Testis (tissue), 3 donors: Measurements from ENCODE around the gene GIPC2. TPM values are rescaled to one million over a fixed set of nuclear protein-coding genes. Genes with fewer than 3 reads are reported as not detected.

Source experiments
- DNase-seq: peaks from one replicate; pipeline ENCODE4 v3.0.0-alpha.2; 2019
- H3K27ac ChIP-seq, 2 donors: fragments of 200-600 bp; sonication (generic); one replicate each; pipeline ENCODE4 v1.5.1; 2019
- H3K27me3 ChIP-seq: fragments of 200-600 bp; sonication (generic); one replicate; pipeline ENCODE4 v1.5.1; 2019
- H3K36me3 ChIP-seq: fragments of 200-600 bp; sonication (generic); one replicate; pipeline ENCODE4 v1.5.1; 2017; ENCODE audit warnings: low read depth; ENCODE audit errors: missing control alignments
- H3K4me1 ChIP-seq: fragments of 200-600 bp; sonication (generic); one replicate; pipeline ENCODE4 v1.5.1; 2019
- H3K4me3 ChIP-seq, 2 donors: fragments of 200-600 bp; sonication (generic); one replicate each; pipeline ENCODE4 v1.5.1; 2017 to 2019
- H3K9me3 ChIP-seq: fragments of 200-600 bp; sonication (generic); one replicate; pipeline ENCODE4 v1.5.1; 2017
- CTCF ChIP-seq, 3 experiments: fragments of 450-650 bp in 2 of 3; fragments of 200-600 bp in 1 of 3; sonication (generic) in 1 of 3; IDR thresholded peaks; one replicate each; pipeline ENCODE4 v1.5.1; 2016 to 2019; ENCODE audit warnings: antibody characterized with exemption in 3 of 3, mild to moderate bottlenecking in 2 of 3, moderate library complexity in 1 of 3
- POLR2A ChIP-seq: fragments of 450-650 bp; IDR thresholded peaks from one replicate; pipeline ENCODE4 v1.6.1; 2017; ENCODE audit warnings: antibody characterized with exemption, mild to moderate bottlenecking, moderate library complexity
- WGBS, 2 donors: methylation state at CpG; one replicate each; pipeline ENCODE4 v1.1.5; 2018; 5-methylcytosine and 5-hydroxymethylcytosine counted together
- intact Hi-C: fragments of 100-400 bp; cut with DNase I; formaldehyde crosslinking; loops from one replicate; pipeline ENCODE4 v1.15.1; 2023; ENCODE audit warnings: low total_unique reads
- polyA plus RNA-seq: library from polyadenylated mRNA; stranded (reverse); fragments of 350-450 nt; fragmentation: Illumina TruSeq; extraction: RNeasy Lipid Tissue Mini Kit (QIAGEN cat#74804); gene quantifications from one replicate; pipeline ENCODE4 v1.2.3, GENCODE V29; 2014; ENCODE audit warnings: low read depth, low replicate concordance; ENCODE audit not compliant: insufficient read depth
- total RNA-seq, 2 donors: library from RNA; depleted of rRNA; stranded (reverse); fragments of >200 nt; gene quantifications; one replicate each; pipeline ENCODE4 v1.2.3, GENCODE V29; 2016

Gene GIPC2
- total and polyA plus RNA-seq, 3 donors from 2014 or later: 1.9 to 2.4 (median 2.0) TPM

GRCh38 chr1:78006521-78006920 lies 39.2 kb upstream of the GIPC2 start:
- intact Hi-C loops: no loop called here
- Histone ChIP-seq H3K9me3 (no peaks in the 10 kb centered on the region), H3K4me3 (peak overlapping the region; percentile 47 to 72)

GRCh38 chr1:78007677-78008341 lies 38.0 kb upstream of the GIPC2 start:
- Histone ChIP-seq H3K27ac (no peak overlapping the region), H3K4me1 (peaks cover 11% of the 10 kb centered on the region), H3K36me3 (no peaks in the 10 kb centered on the region), H3K27me3 (no peaks in the 10 kb centered on the region), H3K4me3 (no peak overlapping the region), H3K9me3 (no peaks in the 10 kb centered on the region)
- DNase-seq: no peak
- intact Hi-C loops: no loop called here
- 80 to 87% methylated on average over 4 of the region's 4 CpGs for WGBS, 2 donors
- no peak for TF ChIP-seq CTCF (IDR thresholded peaks at IDR 0.05)
- no peak for TF ChIP-seq POLR2A

More at GRCh38 chr1:78006521-78006920, 39.2 kb upstream of the GIPC2 start:
- Histone ChIP-seq H3K27me3 (no peaks in the 10 kb centered on the region), H3K4me1 (peaks cover 11% of the 10 kb centered on the region), H3K27ac (peak overlapping the region; percentile 96), H3K36me3 (no peaks in the 10 kb centered on the region)
- TF ChIP-seq CTCF (IDR thresholded peaks at IDR 0.05): no peak
- TF ChIP-seq POLR2A: no peak
- DNase-seq: no peak

GRCh38 chr1:78009276-78009675 lies 36.5 kb upstream of the GIPC2 start:
- Histone ChIP-seq H3K4me3 (no peak overlapping the region), H3K36me3 (no peaks in the 10 kb centered on the region), H3K4me1 (peaks cover 11% of the 10 kb centered on the region), H3K27ac (no peak overlapping the region), H3K27me3 (no peaks in the 10 kb centered on the region), H3K9me3 (no peaks in the 10 kb centered on the region)
- intact Hi-C loops: no loop called here
- no peak for TF ChIP-seq CTCF (IDR thresholded peaks at IDR 0.05)
- TF ChIP-seq POLR2A: no peak
- 82 to 89% methylated on average over 3 of the region's 3 CpGs for WGBS, 2 donors
- no peak for DNase-seq

GRCh38 chr1:78009836-78010235 lies 35.9 kb upstream of the GIPC2 start:
- H3K36me3 ChIP-seq: no peaks in the 10 kb centered on the region
- intact Hi-C loops: no loop called here
- 71 to 73% methylated on average over 3 of the region's 3 CpGs for WGBS, 2 donors
- H3K4me3 ChIP-seq: no peak overlapping the region
- no peak for DNase-seq
- H3K9me3 ChIP-seq: no peaks in the 10 kb centered on the region
- no peaks in the 10 kb centered on the region for H3K27me3 ChIP-seq
- H3K27ac ChIP-seq: no peak overlapping the region
- TF ChIP-seq POLR2A: no peak
- TF ChIP-seq CTCF (IDR thresholded peaks at IDR 0.05): no peak
- peaks cover 11% of the 10 kb centered on the region for H3K4me1 ChIP-seq

GRCh38 chr1:78011050-78011449 lies 34.7 kb upstream of the GIPC2 start:
- WGBS, 2 donors: 87% methylated on average over 2 of the region's 2 CpGs
- Histone ChIP-seq H3K27me3 (no peaks in the 10 kb centered on the region), H3K4me3 (no peak overlapping the region), H3K9me3 (no peaks in the 10 kb centered on the region), H3K36me3 (no peaks in the 10 kb centered on the region), H3K27ac (no peak overlapping the region), H3K4me1 (peaks cover 11% of the 10 kb centered on the region)
- DNase-seq: no peak
- no peak for TF ChIP-seq CTCF (IDR thresholded peaks at IDR 0.05)
- TF ChIP-seq POLR2A: no peak
- intact Hi-C loops: no loop called here
